GM12891 (cell line): ENCODE data around the gene ZDHHC21.

Source experiments
- POLR2A ChIP-seq: IDR thresholded peaks from 2 replicates; pipeline ENCODE4 v1.6.1; 2011; ENCODE audit warnings: low read depth, low read length, control low read depth
- POLR2AphosphoS5 ChIP-seq: IDR thresholded peaks from 2 replicates; pipeline ENCODE4 v1.6.1; 2011; ENCODE audit warnings: low read depth, low read length, control low read depth
- POU2F2 ChIP-seq: IDR thresholded peaks from 2 replicates; pipeline ENCODE4 v1.6.1; 2011; ENCODE audit warnings: low read depth, mild to moderate bottlenecking, control low read depth, low read length, moderate library complexity
- SPI1 ChIP-seq: IDR thresholded peaks from 2 replicates; pipeline ENCODE4 v1.6.1; 2011; ENCODE audit warnings: low read depth, low read length, control low read depth

DNA sequence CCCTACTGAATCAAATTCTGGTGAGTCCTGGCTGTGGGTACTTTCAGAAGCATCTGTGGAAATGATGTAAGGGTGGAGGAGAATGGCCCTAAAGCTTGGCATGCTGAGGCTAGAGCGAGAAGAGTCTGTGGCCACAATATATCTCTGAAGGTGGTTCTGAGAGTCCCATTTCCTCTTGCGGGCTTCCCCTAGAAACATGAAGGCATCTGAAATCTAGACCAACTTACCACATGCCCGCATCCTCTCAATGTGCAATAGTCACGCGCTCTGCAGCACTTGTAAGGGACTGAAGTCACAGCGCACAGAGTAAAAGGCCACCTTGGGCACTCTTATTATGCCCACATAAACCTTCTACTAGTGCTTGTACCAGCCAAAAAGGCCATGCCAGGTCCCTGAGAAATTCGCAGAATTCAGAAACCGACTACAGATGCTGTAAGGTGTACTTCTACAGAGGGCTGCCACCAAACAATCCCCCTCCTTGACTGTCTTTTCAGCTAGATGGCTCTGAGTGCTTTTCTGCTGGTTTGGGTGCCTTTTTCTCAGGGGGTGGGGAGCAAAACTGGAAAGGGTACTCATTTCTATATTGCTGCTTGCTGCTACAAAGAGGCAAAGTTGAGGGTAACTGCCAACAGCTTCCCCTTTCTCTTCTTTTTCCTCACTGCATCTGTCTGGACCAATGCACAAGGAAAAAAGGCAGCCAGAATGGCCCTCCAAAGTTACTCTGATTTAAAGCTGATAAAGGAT lies 107.3 kb downstream of the ZDHHC21 start:
- TF ChIP-seq POLR2A: no peak
- TF ChIP-seq POU2F2: peak; percentile 76
- peak; percentile 98 for TF ChIP-seq SPI1
- no peak for TF ChIP-seq POLR2AphosphoS5
